Activated naive CD4-positive, alpha-beta T cell (primary cell): ENCODE measurements around the gene GCAT.
"Not testable (repeated sequence)": the region's sequence is repeated elsewhere in the genome, so short reads cannot be mapped to it uniquely, and the experiment has no call there.

Source experiments
- DNase-seq, 4 experiments: peaks; one replicate each; lab custom pipeline; 2025; lab: John Stamatoyannopoulos, UW

The GCAT gene

GRCh38 chr22:37782340-37783168, 25.2 kb upstream of the GCAT start:
- no peak for DNase-seq

- DNase-seq, result no peak
These were observed 22.8 kb upstream of the GCAT start for GRCh38 chr22:37784829-37785495.

GRCh38 chr22:37790234-37790633, 17.5 kb upstream of the GCAT start:
- DNase-seq, result no peak

GRCh38 chr22:37792494-37792893, 15.2 kb upstream of the GCAT start:
- DNase-seq, result no peak

- DNase-seq, result no peak
These were observed 13.4 kb upstream of the GCAT start for GRCh38 chr22:37794376-37794775.

- no peak for DNase-seq
These were observed 11.7 kb upstream of the GCAT start for GRCh38 chr22:37796079-37796478.

- DNase-seq, result not testable (repeated sequence)
These were observed 10.5 kb upstream of the GCAT start for GRCh38 chr22:37797259-37797658.

GRCh38 chr22:37797874-37798500, 9.7 kb upstream of the GCAT start:
- no peak for DNase-seq

GRCh38 chr22:37799979-37800378, 7.8 kb upstream of the GCAT start:
- DNase-seq, result not testable (repeated sequence)

- DNase-seq, result no peak
These were observed 5.8 kb upstream of the GCAT start for GRCh38 chr22:37801946-37802309.

- no peak for DNase-seq
These were observed 5.2 kb upstream of the GCAT start for GRCh38 chr22:37802310-37803194.

- DNase-seq, result no peak
These were observed 4.5 kb upstream of the GCAT start for GRCh38 chr22:37803195-37803638.

GRCh38 chr22:37803639-37804351, 3.9 kb upstream of the GCAT start:
- no peak for DNase-seq

- DNase-seq, result no peak
These were observed 3.3 kb upstream of the GCAT start for GRCh38 chr22:37804352-37804880.

GRCh38 chr22:37804881-37805809, 2.6 kb upstream of the GCAT start:
- peak; percentile 16 to 52 (median 35) for DNase-seq

- no peak for DNase-seq
These were observed 1.9 kb upstream of the GCAT start for GRCh38 chr22:37805810-37806277.

GRCh38 chr22:37806409-37807333, 1.1 kb upstream of the GCAT start:
- DNase-seq, result no peak

GRCh38 chr22:37808294-37808657, 542 bp downstream of the GCAT start:
- DNase-seq, result no peak
